Glomerular endothelial cell (primary cell): ENCODE measurements around the gene CREM. TPM values are rescaled to one million over a fixed set of nuclear protein-coding genes. Genes with fewer than 3 reads are reported as not detected.

Experiments
- DNase-seq: peaks from one replicate; pipeline ENCODE4 v3.0.0-alpha.2; 2011; ENCODE audit warnings: low read depth, low spot score; ENCODE audit errors: extremely low read depth
- total RNA-seq: library from RNA; depleted of rRNA; stranded (reverse); fragments of >200 nt; gene quantifications from 2 replicates; pipeline ENCODE4 v1.2.3, GENCODE V29; 2015

Gene CREM
- total RNA-seq, 1 donor from 2014 or later: 68.5 TPM

DNA sequence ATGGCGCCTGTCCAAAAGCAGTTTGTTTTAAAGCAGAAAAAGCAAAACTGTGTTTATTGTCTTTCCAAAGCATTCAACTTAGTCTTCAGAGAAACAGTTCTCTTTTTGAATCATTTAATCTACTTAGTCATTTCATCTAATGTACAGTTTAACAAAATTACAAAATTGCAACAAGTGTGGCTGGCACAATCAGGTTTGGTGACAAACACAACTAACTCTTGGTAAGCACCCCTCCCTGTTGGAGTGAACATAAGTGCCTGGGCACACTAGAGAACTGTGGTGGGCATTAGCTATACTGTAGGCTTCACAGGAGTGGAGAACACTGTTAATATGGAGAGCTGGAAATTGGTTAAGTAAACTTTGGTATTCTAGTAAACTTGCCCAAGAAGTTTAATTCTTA lies 6.9 kb downstream of the CREM start:
- DNase-seq: no peak

DNA sequence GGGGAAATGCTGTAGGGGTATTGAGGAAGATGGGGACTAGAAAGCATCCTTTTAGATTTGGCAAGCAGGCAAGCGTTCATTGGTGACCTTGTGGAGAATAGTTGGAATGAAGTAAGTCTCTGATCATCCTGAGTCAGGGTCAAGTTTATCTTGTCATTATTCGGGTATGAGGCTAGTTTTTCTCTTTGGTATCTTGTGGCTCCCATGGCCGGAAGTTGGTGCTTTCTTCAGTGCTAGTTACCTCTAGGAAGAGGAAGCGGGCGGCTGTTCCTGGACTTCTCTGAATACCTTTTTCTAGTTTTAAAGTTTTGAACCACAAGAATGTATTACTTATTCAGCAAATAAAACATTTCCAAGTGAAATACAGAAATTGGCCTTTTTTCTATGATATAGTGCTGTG lies 9.2 kb downstream of the CREM start:
- no peak for DNase-seq

DNA sequence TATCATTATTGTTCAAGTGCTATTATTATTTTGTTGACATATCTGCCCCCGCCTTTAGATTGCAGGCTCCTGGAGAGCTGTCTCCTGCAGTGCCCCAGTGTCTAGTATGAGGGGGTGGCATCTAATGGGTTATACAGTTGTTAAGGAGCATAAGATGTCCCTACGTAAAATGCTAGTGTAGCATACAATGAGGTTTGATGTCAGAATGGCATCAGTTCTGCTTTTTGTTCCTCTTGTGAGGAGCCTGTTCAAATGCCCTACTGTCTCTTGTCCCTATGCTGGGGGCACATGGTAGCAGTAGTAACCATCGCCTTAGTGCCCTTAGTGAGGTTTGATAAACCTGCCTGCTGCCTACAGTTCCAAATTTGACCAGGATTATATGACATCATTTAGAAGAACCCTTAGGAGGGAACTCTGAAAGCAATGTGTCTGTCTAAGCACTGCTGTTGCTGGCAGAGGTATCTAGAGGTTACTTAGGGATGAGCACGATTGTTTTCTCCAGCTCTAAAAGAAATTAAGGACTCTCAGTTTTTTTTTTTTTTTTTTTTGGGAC lies 9.7 kb downstream of the CREM start:
- DNase-seq: no peak

DNA sequence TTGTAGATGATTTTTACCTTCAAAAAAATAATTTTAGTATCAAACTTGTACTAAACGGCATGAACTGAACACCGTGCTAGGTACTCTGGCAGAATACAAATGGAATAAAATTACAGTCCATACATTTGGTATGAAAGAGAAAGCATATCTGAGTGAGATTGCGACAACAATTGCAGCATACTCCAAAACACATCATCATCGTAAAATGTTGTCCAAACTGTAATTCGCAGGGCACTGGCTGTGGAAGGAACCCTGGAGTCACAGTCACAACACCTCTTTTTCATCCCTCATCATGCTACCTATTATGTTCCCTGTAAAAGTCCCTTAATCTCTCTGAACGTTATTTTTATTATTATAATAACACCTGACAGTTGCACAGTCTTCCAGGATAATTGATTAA lies 13.5 kb downstream of the CREM start:
- DNase-seq: no peak

DNA sequence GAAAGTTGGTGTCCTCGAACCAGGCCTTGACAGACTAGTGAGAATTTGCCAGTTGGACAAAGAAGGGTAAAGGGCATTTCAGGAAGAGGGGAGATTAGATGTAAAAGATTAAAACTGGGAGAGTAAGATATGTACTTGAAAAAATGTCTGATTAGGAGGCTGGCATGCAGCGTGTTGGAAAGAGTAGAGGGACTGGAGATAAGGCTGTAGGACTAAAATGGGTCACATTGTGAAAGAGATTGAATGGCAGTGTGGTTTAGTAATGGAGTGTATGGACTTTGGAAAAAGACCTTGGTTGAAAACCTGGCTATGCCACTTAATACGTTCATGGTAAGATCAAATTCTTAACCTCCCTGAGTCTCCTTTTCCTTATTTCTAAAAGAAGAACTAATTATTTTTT lies 14.1 kb downstream of the CREM start:
- no peak for DNase-seq

DNA sequence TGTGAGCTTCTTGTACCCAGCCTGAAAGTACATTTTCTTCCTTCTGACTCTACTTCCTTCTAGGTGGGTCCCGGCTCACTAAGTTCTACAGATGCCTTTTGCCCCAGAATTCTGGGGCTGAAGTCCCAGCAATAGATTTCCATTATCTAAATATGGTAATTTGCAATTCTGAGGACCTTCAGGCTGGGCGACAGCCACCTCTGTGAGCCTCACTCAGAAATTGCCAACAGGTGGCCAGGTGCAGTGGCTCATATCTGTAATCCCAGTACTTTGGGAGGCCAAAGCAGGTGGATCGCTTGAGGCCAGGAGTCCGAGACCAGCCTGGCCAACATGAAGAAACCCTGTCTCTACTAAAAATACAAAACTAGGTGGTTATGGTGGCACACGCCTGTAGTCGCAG lies 23.7 kb downstream of the CREM start:
- no peak for DNase-seq

DNA sequence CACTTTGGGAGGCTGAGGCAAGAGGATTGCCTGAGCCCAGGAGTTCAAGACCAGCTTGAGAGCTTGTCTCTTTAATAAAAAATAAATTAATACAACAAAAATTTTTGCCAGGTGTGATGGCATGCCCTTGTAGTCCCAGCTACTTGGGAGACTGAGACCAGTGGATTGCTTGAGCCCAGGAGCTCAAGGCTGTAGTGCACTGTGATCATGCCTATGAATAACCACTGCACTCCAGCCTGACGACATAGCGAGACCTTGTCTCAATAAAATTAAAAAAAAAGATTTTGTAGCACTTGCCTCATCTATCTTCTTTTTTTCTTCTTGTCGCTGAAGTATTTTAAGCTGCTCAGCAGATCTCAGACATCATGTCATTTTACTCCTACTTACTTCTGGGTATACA lies 26.3 kb downstream of the CREM start:
- no peak for DNase-seq

DNA sequence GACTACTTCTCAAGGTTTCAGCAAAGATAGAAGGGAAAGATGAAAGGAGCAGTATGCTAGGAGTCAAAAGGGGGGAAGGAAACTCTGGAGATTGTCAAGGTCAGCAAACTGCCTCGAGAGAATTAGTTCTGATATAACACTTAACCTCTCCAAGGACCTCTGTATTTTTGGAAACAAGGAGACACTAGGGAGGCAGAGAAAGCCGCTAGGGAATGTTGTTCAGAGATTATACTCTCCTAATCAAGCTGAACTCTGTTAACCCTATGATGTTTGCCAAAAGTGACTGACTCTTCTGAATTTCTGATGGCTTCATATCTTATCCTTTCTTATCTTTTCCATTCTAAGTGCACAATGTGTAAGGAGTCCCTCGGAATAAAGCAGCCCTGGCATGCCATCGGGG lies 27.1 kb downstream of the CREM start:
- DNase-seq: no peak

DNA sequence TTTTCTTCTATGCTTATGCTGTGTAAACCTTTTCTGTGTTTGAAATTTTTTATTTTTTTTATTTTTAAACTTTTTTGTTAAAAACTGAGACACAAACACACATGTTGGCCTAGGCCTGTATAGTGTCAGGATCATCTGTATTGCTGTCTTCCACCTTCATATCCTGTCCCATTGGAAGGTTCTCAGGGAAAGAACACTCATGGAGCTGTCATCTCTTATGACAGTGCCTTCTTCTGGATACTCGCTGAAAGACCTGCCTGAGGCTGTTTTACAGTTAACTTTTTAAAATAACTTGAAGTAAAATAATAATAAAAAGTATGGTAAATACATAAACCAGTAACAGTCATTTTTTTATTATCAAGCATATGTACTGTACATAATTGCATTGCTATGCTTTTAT lies 34.1 kb downstream of the CREM start:
- DNase-seq: no peak

DNA sequence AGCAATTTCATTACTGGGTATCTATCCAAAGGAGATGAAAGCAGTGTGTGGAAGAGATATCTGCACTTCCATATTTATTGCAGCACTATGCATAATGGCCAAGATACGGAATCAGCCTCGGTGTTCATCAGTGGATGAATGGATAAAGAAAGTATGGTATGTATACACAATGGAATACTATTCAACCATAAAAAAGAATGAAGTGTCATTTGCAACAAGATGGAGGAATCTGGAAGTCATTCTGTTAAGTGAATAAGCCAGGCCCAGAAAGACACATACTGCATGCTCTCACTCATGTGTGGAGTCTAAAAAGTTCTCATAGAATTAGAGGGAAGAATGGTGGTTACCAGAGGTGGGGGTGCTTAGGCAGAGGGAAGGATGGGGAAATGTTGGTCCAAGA lies 35.3 kb downstream of the CREM start:
- DNase-seq: no peak

DNA sequence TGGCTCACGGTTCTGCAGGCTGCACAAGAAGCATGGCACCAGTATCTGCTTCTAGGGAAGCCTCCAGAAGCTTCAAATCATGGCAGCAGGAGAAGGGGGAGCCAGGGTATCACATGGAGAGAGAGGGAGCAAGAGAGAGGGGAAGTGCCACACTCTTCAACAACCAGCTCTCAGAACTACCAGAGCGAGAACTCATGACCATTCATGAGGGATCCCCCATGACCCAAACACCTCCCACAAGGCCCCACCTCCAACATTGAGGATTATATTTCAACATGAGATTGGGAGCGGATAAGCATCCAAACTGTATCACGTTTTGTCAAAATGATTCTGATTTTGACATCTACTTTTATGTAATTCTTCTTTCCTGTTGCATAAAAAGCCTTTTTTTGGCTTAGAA lies 38.5 kb downstream of the CREM start:
- DNase-seq: no peak

DNA sequence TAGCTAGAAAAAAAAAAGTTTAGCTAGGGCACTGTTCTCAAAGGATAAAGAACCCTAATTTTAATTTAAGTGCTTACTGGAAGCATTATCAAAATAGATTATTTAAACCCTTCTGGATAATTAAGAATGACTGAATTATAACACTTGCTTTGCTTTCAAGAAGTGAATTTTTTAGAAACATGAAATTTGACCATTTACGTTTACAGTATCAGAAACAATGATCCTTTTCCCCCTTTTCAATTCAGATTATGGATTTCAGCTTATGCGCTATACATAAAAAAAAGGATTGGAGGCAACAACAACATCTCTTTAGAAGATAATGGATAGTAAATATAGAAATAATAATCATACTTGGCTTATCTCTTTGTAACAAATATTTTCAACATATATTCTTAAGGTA lies 39.2 kb downstream of the CREM start:
- no peak for DNase-seq

DNA sequence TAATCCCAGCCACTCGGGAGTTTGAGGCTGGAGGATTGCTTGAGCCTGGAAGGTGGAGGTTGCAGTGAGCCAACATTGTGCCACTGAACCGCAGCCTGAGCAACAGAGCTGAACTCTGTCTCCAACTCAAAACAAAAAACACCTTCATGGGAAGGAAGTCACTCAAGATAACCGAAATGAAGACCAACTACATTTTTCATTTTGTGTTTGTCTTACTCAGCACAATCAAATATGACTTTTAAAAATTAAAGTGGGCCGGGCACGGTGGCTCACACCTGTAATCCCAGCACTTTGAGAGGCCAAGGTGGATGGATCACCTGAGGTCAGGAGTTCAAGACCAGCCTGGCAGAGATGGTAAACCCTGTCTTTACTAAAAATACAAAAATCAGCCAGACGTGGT lies 40.0 kb downstream of the CREM start:
- no peak for DNase-seq

DNA sequence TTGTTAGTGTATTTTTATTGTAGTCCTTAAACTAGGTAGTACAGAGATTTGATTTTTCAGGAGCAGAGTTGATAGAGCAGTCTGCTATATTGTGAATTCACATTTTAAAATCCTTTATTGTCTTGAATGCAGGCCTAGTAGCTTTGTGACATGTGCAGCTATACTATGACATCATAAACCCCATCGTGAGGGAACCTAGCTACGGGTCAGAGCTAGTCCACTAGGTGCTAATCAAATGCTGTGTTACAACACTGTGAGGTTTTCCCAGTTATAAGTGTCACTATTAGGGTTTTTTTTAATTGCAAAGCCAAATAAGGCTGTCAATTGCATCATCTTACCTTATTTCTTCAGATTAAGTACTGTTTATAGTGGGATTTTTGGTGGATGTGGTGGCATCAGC lies 40.7 kb downstream of the CREM start:
- no peak for DNase-seq

DNA sequence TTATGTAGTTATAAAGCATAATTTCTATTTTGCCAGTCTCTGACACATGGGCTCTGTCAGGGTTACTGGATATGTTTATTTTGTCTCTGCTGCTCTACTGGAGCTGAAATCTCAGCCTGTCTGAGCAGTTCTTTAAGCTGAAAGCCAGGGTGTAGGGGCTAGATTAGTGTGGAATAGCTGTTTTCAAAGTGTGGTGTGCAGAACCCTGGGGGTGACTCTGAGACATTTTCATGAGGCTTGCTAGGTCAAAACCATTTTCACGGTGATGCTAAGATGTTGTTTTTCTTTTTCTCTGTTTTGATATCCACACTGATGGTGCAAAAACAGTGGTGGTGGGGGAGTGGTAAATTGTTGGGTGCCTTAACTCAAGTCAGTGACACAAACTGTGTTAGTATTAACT lies 45.5 kb downstream of the CREM start:
- DNase-seq: no peak

DNA sequence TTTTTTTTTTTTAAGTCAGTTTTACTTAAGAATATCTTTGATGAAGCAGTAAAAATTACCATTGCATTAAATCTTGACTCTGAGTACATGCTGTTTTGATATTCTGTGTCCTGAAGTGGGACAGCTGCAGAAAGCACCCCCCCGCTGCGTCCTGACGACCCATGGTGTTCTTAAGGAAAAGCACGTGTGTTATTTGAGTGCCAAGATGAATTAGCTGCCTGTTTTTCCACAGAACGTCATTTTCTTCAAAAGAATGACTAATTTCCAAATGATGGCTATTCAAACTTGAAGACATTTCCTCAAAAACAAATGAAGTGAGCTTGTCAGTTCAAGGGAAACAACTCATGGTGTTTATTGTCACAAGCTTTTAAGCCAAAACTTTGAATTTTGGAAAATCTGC lies 45.9 kb downstream of the CREM start:
- DNase-seq: peak; percentile 88

DNA sequence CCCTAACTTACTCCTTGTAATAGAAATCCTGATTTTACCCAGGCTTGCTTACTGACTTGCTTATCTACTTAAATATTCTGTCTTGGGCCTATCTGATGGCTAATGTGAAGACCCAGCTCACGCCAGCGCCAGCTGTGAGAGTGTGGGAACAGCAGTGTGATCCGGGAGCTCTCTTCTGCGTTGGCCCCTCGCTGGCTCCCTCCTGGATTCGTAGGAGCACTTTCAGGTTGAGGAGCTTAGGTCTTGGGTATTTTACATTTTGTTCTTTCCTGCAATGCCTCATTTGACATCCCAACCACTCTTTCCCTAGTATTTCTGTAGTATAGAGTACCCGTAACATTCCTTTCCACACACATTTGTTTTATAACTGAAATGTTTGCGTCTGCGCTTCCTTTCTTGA lies 51.7 kb downstream of the CREM start:
- DNase-seq: no peak

DNA sequence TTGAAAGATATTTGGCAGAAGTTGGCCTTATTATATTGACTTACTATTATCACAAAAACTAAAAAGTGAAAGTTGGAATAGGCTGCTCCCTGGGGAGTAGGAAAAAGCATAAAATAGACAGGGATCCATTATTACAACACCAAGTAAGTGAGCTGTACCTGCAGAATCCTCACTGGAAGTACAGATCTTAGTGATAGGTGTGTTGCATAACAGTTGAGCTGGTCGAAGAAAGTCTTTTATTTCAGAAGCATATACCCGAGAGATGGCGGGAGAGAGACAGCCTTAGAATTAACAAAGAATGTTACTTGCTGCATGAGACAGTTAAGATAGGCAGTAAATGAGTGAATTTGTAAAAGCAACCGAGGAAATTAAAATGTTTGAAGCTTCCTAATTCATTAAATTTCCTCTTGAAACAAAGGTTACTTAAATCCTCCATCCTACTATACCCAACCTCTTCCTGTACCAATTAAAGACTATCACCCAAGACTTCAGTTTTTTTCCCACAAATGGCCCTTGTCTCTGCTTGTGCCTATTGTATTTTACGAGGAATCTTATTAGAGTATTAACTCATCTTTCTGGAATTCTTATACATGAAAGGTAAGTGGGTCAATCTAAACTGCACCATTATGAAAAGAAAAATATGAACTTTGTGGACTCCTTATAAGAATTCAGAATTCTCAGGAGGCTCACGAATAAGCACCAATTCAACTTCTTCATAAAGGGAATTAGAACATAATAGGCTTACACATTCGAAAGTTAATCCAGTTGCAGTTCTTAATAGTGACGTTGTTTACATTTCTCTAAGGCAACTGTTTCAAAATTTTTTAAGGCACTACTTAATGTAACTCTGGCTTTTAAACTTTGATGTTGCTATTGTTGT lies 56.2 kb downstream of the CREM start:
- no peak for DNase-seq

DNA sequence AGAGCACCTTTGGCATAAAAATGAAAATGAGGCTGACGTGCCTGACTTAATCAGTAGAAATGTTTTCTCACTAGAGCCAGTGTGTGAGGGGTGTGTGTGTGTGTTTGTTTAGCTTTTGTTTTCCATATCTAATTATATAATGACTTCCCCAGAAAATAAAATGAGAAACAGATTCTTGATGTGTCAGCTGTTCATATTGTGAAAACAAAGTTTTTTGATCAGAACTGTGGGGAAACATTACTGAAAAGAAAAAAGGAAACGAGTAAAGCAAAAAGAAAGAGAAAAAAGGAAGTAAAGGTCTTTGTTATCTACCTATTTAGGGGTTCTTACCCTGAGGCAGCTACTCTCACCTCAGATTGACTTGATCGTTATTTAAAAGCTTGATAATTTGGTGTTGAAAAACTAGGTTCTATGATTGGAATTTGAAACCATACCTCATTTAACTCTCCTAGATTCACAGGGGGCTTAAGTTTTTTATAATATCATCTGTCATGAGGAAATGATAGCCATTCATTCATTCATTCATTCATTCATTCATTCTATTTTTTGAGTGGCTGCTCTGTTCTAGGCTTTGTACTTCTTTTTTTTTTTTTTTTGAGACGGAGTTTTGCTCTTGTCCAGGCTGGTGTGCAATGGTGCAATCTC lies 58.0 kb downstream of the CREM start:
- DNase-seq: no peak

DNA sequence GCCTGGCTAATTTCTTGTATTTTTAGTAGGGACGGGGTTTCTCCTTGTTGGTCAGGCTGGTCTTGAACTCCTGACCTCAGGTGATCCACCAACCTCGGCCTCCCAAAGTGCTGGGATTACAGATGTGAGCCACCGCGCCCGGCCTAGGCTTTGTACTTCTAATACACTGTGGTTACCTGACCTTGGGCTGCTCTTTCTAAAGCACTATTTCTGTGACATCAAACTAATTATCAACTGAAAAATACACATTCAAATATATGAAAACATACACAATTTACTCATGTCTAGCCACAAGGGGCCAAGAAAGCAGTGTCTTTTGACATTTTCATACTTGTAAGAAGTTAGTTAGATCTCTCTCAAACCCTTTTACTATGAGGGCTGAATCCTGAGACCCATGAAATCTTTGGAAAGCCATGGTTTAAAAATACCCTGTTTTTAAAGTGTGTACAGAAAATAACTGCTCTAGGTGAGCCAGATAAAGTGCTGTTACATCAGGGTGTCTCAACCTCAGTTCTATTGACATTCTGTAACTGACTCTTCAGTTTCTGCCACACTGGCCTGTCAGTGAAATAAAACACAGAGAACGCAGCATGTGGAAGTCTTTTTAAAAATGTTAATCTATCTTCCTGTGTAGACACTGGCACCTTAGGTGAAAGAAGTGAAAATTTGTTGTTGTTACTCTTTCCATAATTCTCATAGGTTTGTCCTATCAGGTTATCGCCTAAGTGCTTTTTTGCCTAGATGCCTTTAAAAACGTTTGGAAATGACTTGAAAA lies 58.8 kb downstream of the CREM start:
- no peak for DNase-seq

DNA sequence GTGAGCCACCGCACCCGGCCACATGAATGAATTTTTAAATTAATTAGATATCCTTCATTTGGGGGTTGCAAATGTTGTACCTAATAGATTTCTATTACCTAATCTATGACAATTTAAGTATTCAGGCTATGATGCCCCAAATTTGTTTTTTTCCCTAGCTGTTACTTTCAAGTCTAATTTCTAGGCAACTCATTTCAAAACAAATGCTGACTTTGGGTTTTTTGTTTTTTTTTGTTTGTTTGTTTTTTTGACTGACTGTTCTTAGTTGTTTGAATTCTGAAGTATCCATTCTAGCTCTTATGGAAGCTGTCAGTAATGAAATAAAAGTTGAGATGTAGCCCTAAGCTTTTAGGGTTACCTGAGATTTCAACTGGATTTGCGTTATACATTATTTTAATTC lies 62.3 kb downstream of the CREM start:
- no peak for DNase-seq
